GM18499 (cell line): ENCODE measurements around the gene SLCO3A1.

Source experiments
- ATAC-seq: cut with Tn5 transposase; IDR thresholded peaks from one replicate; pipeline ENCODE4 v1.9.1; 2021; ENCODE audit warnings: moderate number of reproducible peaks; ENCODE audit not compliant: insufficient read depth, unreplicated experiment

SLCO3A1 gene

GRCh38 chr15:91853511-91853947 is at the start of gene SLCO3A1:
Gene SLCO3A1, plus strand, starts transcription at chr15:91853708.
- no peak for ATAC-seq

- ATAC-seq: no peak
These were observed 46.4 kb upstream of the SLCO3A1 start for GRCh38 chr15:91807122-91807521.

GRCh38 chr15:91813924-91814323 is 39.6 kb upstream of the SLCO3A1 start:
- no peak for ATAC-seq

- ATAC-seq: no peak
These were observed 36.6 kb upstream of the SLCO3A1 start for GRCh38 chr15:91816942-91817341.

- no peak for ATAC-seq
These were observed 32.0 kb upstream of the SLCO3A1 start for GRCh38 chr15:91821458-91821857.

GRCh38 chr15:91824256-91824655 is 29.3 kb upstream of the SLCO3A1 start:
- ATAC-seq: no peak

GRCh38 chr15:91826443-91826842 is 27.1 kb upstream of the SLCO3A1 start:
- no peak for ATAC-seq

GRCh38 chr15:91833056-91833455 is 20.5 kb upstream of the SLCO3A1 start:
- ATAC-seq: no peak

GRCh38 chr15:91839867-91840266 is 13.6 kb upstream of the SLCO3A1 start:
- no peak for ATAC-seq

- ATAC-seq: no peak
These were observed 11.6 kb upstream of the SLCO3A1 start for GRCh38 chr15:91841861-91842260.

- ATAC-seq: no peak
These were observed 9.2 kb upstream of the SLCO3A1 start for GRCh38 chr15:91844341-91844740.

GRCh38 chr15:91844928-91845327 is 8.6 kb upstream of the SLCO3A1 start:
- no peak for ATAC-seq

GRCh38 chr15:91845720-91846119 is 7.8 kb upstream of the SLCO3A1 start:
- no peak for ATAC-seq

- no peak for ATAC-seq
These were observed 4.3 kb upstream of the SLCO3A1 start for GRCh38 chr15:91849180-91849579.

- ATAC-seq: no peak
These were observed 3.8 kb upstream of the SLCO3A1 start for GRCh38 chr15:91849749-91850161.

GRCh38 chr15:91852741-91853510 is 582 bp upstream of the SLCO3A1 start:
- no peak for ATAC-seq

- ATAC-seq: no peak
These were observed 585 bp downstream of the SLCO3A1 start for GRCh38 chr15:91853948-91854638.

- no peak for ATAC-seq
These were observed 1.1 kb downstream of the SLCO3A1 start for GRCh38 chr15:91854639-91854990.

- no peak for ATAC-seq
These were observed 1.7 kb downstream of the SLCO3A1 start for GRCh38 chr15:91855241-91855640.

- ATAC-seq: no peak
These were observed 2.4 kb downstream of the SLCO3A1 start for GRCh38 chr15:91855684-91856489.

- no peak for ATAC-seq
These were observed 3.7 kb downstream of the SLCO3A1 start for GRCh38 chr15:91857224-91857585.
